Neural cell (in vitro differentiated cells): ENCODE measurements around the gene ADISSP. TPM values are rescaled to one million over a fixed set of nuclear protein-coding genes. Genes with fewer than 3 reads are reported as not detected.

Source experiments
- H2AFZ ChIP-seq: fragments of 200-600, 300-800 bp; sonication (generic), shearing (Covaris generic); 2 replicates; pipeline ENCODE4 v1.6.0; 2014; ENCODE audit warnings: low read depth, mild to moderate bottlenecking, antibody characterized with exemption, low read length, moderate library complexity
- H3F3A ChIP-seq: fragments of 200-600 bp; shearing (Covaris generic); 2 replicates; pipeline ENCODE4 v1.6.1; 2016; ENCODE audit warnings: mild to moderate bottlenecking, moderate library complexity, mixed read lengths, antibody characterized with exemption, low read length; ENCODE audit not compliant: insufficient read depth, poor library complexity, severe bottlenecking
- H3K27ac ChIP-seq: fragments of 200-600, 300-800 bp; sonication (generic), shearing (Covaris generic); 2 replicates; pipeline ENCODE4 v1.5.1; 2014; ENCODE audit warnings: mild to moderate bottlenecking, low read length, moderate library complexity
- H3K27me3 ChIP-seq: fragments of 300-800, 200-600 bp; sonication (generic), shearing (Covaris generic); 2 replicates; pipeline ENCODE4 v1.6.0; 2014; ENCODE audit warnings: mild to moderate bottlenecking, low read depth, low read length, moderate library complexity; ENCODE audit not compliant: insufficient read depth
- H3K36me3 ChIP-seq: fragments of 300-800, 200-600 bp; sonication (generic), shearing (Covaris generic); 2 replicates; pipeline ENCODE4 v1.5.1; 2014; ENCODE audit warnings: mild to moderate bottlenecking, antibody characterized with exemption, low read length, moderate library complexity; ENCODE audit not compliant: insufficient read depth
- H3K4me2 ChIP-seq: fragments of 300-800, 200-600 bp; sonication (generic), shearing (Covaris generic); 2 replicates; pipeline ENCODE4 v1.6.0; 2014; ENCODE audit warnings: mild to moderate bottlenecking, low read length
- H3K4me3 ChIP-seq: fragments of 300-800, 200-600 bp; sonication (generic), shearing (Covaris generic); 2 replicates; pipeline ENCODE4 v1.5.1; 2014; ENCODE audit warnings: mild to moderate bottlenecking, low read length, moderate library complexity
- H3K79me2 ChIP-seq: fragments of 200-600 bp; shearing (Covaris generic); replicated peaks from 2 replicates; pipeline ENCODE4 v1.6.0; 2014; ENCODE audit warnings: mild to moderate bottlenecking, low read length, moderate library complexity; ENCODE audit not compliant: insufficient read depth
- H3K9ac ChIP-seq: fragments of 300-800, 200-600 bp; sonication (generic), shearing (Covaris generic); 2 replicates; pipeline ENCODE4 v1.6.1; 2016; ENCODE audit warnings: mild to moderate bottlenecking, low read length, mixed read lengths
- H3K9me2 ChIP-seq: fragments of 200-600 bp; shearing (Covaris generic); 2 replicates; pipeline ENCODE4 v1.6.1; 2016; ENCODE audit warnings: mild to moderate bottlenecking, low read length, mixed read lengths; ENCODE audit not compliant: insufficient read depth
- H3K9me3 ChIP-seq: fragments of 200-600, 300-800 bp; sonication (generic), shearing (Covaris generic); 2 replicates; pipeline ENCODE4 v1.6.1; 2016; ENCODE audit warnings: mild to moderate bottlenecking, mixed run types, low read length, moderate library complexity, mixed read lengths
- H4K20me1 ChIP-seq: fragments of 200-600 bp; shearing (Covaris generic); 2 replicates; pipeline ENCODE4 v1.6.1; 2016; ENCODE audit warnings: mild to moderate bottlenecking, mixed run types; ENCODE audit not compliant: insufficient read depth
- CTCF ChIP-seq: fragments of 450-650 bp; IDR thresholded peaks from 2 replicates; pipeline ENCODE4 v1.5.1; 2014; ENCODE audit warnings: antibody characterized with exemption, mild to moderate bottlenecking, moderate library complexity; ENCODE audit not compliant: poor library complexity, severe bottlenecking
- EP300 ChIP-seq: fragments of 450-650 bp; conservative IDR thresholded peaks from 2 replicates; pipeline ENCODE4 v1.6.1; 2014; ENCODE audit warnings: antibody characterized with exemption, mild to moderate bottlenecking, moderate library complexity; ENCODE audit not compliant: poor library complexity, severe bottlenecking
- EZH2 ChIP-seq: fragments of 200-600, 300-800 bp; shearing (Covaris generic), sonication (generic); IDR thresholded peaks from 2 replicates; pipeline ENCODE4 v1.6.1; 2014; ENCODE audit warnings: antibody characterized with exemption, low read length, borderline replicate concordance, mild to moderate bottlenecking; ENCODE audit not compliant: insufficient read depth, poor library complexity, severe bottlenecking
- MXI1 ChIP-seq: fragments of 450-650 bp; conservative IDR thresholded peaks from 2 replicates; pipeline ENCODE4 v1.6.1; 2014; ENCODE audit warnings: antibody characterized with exemption, mild to moderate bottlenecking; ENCODE audit not compliant: poor library complexity, severe bottlenecking
- POLR2AphosphoS5 ChIP-seq: IDR thresholded peaks from 2 replicates; pipeline ENCODE4 v1.6.1; 2012
- RAD21 ChIP-seq: fragments of 450-650 bp; conservative IDR thresholded peaks from 2 replicates; pipeline ENCODE4 v1.6.1; 2014; ENCODE audit warnings: antibody characterized with exemption, mild to moderate bottlenecking, moderate library complexity
- REST ChIP-seq: IDR thresholded peaks from 2 replicates; pipeline ENCODE4 v1.6.1; 2012; ENCODE audit warnings: borderline replicate concordance
- SMC3 ChIP-seq: fragments of 450-650 bp; conservative IDR thresholded peaks from 2 replicates; pipeline ENCODE4 v1.6.1; 2014; ENCODE audit warnings: antibody characterized with exemption, mild to moderate bottlenecking, moderate library complexity; ENCODE audit not compliant: poor library complexity
- TAF1 ChIP-seq: IDR thresholded peaks from 2 replicates; pipeline ENCODE4 v1.6.1; 2012; ENCODE audit warnings: low read depth
- polyA plus RNA-seq: library from polyadenylated mRNA; depleted of rRNA; stranded (reverse); fragments of >200 nt; gene quantifications from 2 replicates; pipeline ENCODE4 v1.2.3, GENCODE V29; 2014

The ADISSP gene
- polyA plus RNA-seq, 1 donor from 2014 or later: 39.8 TPM

- no peaks in the 10 kb centered on the region for H3K9me2 ChIP-seq
- H3K4me3 ChIP-seq: no peak overlapping the region
- no peak overlapping the region for H2AFZ ChIP-seq
- TF ChIP-seq REST (no peak), POLR2AphosphoS5 (no peak), SMC3 (no peak), MXI1 (no peak), TAF1 (no peak), EP300 (no peak), CTCF (no peak)
- no peak overlapping the region for H3K9ac ChIP-seq
- H4K20me1 ChIP-seq: no peaks in the 10 kb centered on the region
- H3F3A ChIP-seq: no peaks in the 10 kb centered on the region
- no peak overlapping the region for H3K27ac ChIP-seq
- H3K36me3 ChIP-seq: no peaks in the 10 kb centered on the region
- no peaks in the 10 kb centered on the region for H3K27me3 ChIP-seq
- no peaks in the 10 kb centered on the region for H3K9me3 ChIP-seq
- H3K4me2 ChIP-seq: no peak overlapping the region
- H3K79me2 ChIP-seq: no peaks in the 10 kb centered on the region
Observed at GRCh38 chr20:3801299-3801698, 33.7 kb upstream of the ADISSP start.

GRCh38 chr20:3800878-3801260 is 33.3 kb upstream of the ADISSP start:
- H2AFZ ChIP-seq: no peak overlapping the region
- H3K27ac ChIP-seq: no peak overlapping the region
- no peaks in the 10 kb centered on the region for H3K9me2 ChIP-seq
- no peaks in the 10 kb centered on the region for H4K20me1 ChIP-seq
- H3K9ac ChIP-seq: no peak overlapping the region
- TF ChIP-seq REST: no peak
- no peak for TF ChIP-seq TAF1
- no peak for TF ChIP-seq RAD21
- TF ChIP-seq EZH2: no peak
- TF ChIP-seq EP300: no peak
- no peak for TF ChIP-seq SMC3
- no peak for TF ChIP-seq MXI1
- no peak for TF ChIP-seq POLR2AphosphoS5
- TF ChIP-seq CTCF: no peak
- H3K27me3 ChIP-seq: no peaks in the 10 kb centered on the region
- no peaks in the 10 kb centered on the region for H3K9me3 ChIP-seq
- no peaks in the 10 kb centered on the region for H3K79me2 ChIP-seq
- H3F3A ChIP-seq: no peaks in the 10 kb centered on the region
- H3K4me3 ChIP-seq: no peak overlapping the region
- H3K4me2 ChIP-seq: no peak overlapping the region
- H3K36me3 ChIP-seq: no peaks in the 10 kb centered on the region
